Stromal cell of bone marrow (primary cell): ENCODE measurements around the gene FRMPD4.
"Not testable (repeated sequence)": the region's sequence is repeated elsewhere in the genome, so short reads cannot be mapped to it uniquely, and the experiment has no call there.

Source experiments
- DNase-seq: peaks from one replicate; pipeline ENCODE4 v3.0.0-alpha.2; 2012; ENCODE audit warnings: low read depth

Gene FRMPD4

GRCh38 chrX:12538096-12538495 is 399.8 kb downstream of the FRMPD4 start:
- not testable (repeated sequence) for DNase-seq

GRCh38 chrX:12542251-12542650 is 404.0 kb downstream of the FRMPD4 start:
- not testable (repeated sequence) for DNase-seq

DNA sequence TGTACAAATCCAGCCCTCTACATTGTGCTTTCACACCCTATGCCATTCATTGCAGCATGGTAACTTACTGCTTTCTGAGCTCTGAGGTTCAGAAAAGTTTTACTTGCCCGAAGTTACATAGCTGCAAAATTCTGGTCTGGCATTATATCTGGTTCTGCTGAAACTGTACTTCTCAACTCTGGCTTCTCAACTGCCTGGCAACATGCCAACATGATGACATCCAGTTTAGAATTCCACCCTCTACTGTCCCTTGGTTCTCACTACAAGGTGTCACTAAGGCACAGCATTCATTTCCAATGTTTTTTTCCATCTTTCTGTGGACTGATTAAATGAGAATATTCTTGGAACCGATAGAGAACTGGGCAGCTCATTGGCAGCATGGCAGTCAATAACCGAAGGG is 410.1 kb downstream of the FRMPD4 start:
- DNase-seq: no peak

DNA sequence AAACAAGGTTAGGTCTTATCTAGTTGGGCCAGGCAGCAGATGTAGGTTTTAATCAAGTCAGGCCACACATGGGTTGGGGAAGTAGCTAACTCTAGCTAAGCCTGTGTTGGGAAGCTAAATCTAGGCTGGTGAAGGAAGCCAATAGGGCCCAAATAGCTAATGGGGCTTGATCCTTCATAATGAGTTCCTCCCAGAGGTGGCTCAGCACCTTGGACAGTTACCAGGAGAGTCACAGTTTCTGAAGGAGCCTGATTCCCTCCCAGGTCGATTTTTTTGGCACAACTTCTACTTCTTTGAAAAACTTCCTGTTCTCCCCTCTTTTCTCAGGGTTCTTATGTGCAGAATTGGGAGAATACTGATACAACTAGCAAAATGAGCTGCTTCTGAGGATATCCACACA is 410.5 kb downstream of the FRMPD4 start:
- peak; percentile 9 for DNase-seq

- no peak for DNase-seq
These were observed 415.9 kb downstream of the FRMPD4 start for GRCh38 chrX:12554206-12554605.

GRCh38 chrX:12563121-12563520 is 424.8 kb downstream of the FRMPD4 start:
- peak; percentile 5 for DNase-seq

GRCh38 chrX:12564221-12564620 is 425.9 kb downstream of the FRMPD4 start:
- no peak for DNase-seq

GRCh38 chrX:12567857-12568256 is 429.6 kb downstream of the FRMPD4 start:
- peak; percentile 6 for DNase-seq

- no peak for DNase-seq
These were observed 432.7 kb downstream of the FRMPD4 start for GRCh38 chrX:12570859-12571501.

DNA sequence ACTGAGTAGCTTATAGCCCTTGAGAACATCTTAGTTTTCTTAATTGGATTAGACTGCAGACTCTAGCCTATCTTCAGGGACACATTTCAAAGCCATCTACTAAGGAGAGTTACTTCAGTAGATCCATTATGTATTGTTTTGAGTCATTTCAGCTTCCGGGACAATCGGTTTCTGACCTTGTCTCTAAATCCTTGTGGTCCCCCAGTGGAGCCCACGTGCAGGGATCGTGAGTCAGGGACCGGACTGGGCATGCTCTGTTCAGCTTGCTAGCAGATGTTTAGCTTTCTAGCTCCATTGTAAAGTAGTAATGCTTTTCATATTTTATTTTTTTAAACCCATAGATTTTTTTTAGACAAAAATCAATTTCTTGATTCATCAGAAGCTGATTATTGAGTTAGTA is 441.0 kb downstream of the FRMPD4 start:
- no peak for DNase-seq

- no peak for DNase-seq
These were observed 442.3 kb downstream of the FRMPD4 start for GRCh38 chrX:12580548-12580947.

GRCh38 chrX:12581546-12581945 is 443.3 kb downstream of the FRMPD4 start:
- DNase-seq: no peak

DNA sequence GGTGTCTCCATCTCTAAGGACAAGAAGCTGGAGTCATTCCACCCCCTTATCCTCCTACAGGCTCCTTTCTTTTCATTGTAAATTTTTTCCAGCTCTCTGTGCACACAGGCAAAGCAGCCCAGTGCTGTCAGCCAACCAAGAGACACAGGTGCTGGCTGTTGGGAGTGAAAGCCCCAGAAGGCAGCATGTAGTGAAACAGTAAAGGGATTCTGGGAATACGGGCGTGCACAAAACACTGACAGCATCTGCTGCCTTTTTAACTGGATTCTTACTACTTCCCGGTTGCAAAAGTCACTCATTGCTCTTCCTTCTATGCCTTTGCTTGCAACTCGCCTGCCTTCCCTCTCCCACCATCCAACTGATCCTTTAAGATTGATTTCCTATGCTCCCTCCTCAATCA is 444.4 kb downstream of the FRMPD4 start:
- DNase-seq: no peak

- no peak for DNase-seq
These were observed 445.3 kb downstream of the FRMPD4 start for GRCh38 chrX:12583543-12583942.

- no peak for DNase-seq
These were observed 457.4 kb downstream of the FRMPD4 start for GRCh38 chrX:12595720-12596119.

GRCh38 chrX:12610079-12610478 is 471.8 kb downstream of the FRMPD4 start:
- peak; percentile 73 for DNase-seq

DNA sequence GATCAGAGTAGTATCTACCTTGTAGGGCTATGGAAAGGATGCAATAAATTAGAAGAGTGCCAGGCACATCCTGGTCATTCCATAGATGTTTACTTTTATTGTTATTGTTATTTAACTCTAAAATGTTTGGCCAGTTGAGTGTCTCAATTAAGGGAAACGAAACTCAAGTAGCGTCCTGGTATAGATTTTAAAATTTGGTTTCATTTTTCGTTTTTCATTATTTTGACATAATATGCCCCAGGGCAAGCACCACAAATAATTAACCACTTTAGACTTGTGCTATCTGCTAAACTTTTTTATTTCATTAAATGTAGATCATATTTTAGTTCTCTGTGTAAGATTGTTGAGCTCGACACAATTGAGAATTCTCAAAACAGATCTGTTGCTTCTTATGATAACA is 473.2 kb downstream of the FRMPD4 start:
- DNase-seq: no peak

GRCh38 chrX:12614266-12614665 is 476.0 kb downstream of the FRMPD4 start:
- no peak for DNase-seq

- DNase-seq: no peak
These were observed 476.8 kb downstream of the FRMPD4 start for GRCh38 chrX:12615061-12615460.

GRCh38 chrX:12617241-12617640 is 479.0 kb downstream of the FRMPD4 start:
- no peak for DNase-seq

GRCh38 chrX:12647230-12647629 is 509.0 kb downstream of the FRMPD4 start:
- no peak for DNase-seq

- DNase-seq: no peak
These were observed 510.7 kb downstream of the FRMPD4 start for GRCh38 chrX:12648995-12649394.

- DNase-seq: no peak
These were observed 519.2 kb downstream of the FRMPD4 start for GRCh38 chrX:12657433-12657832.

- DNase-seq: no peak
These were observed 519.6 kb downstream of the FRMPD4 start for GRCh38 chrX:12657881-12658280.

GRCh38 chrX:12661464-12661863 is 523.2 kb downstream of the FRMPD4 start:
- DNase-seq: no peak
